ENCODE results near the gene PRDM16.

- TF ChIP-seq CTCF (IDR thresholded peaks at IDR 0.05) (no peak), POLR2A (IDR thresholded peaks at IDR 0.05) (no peak)
These were observed 355.1 kb downstream of the PRDM16 start for GRCh38 chr1:3423896-3424611.

Data from testis (tissue), 2 donors.